Measurements from ENCODE around the gene FAM32A.
A peak's percentile ranks its signal among the peaks of the same experiment; 100 is the strongest.
"Not testable (repeated sequence)": the region's sequence is repeated elsewhere in the genome, so short reads cannot be mapped to it uniquely, and the experiment has no call there.

FAM32A gene

DNA sequence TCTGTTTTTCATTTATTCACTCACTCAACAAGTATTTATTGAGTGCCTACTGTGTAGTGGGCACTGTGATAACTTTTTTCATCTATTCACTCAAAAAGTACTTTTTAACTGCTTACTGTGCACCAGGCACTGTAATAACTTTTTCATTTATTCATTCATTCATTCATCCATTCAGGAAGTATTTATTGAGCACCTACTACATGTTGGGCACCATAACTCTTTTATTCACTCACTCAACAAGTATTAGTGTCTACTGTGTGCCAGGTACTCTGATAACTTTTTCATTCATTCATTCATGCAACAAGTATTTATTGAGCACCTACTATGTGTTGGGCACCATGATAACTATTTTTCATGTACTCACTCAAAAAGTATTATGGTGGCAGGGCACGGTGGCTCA lies 18.8 kb upstream of the FAM32A start:
- DNase-seq = no peak

- DNase-seq = no peak
Measured at GRCh38 chr19:16167055-16167454, 18.2 kb upstream of the FAM32A start.

DNA sequence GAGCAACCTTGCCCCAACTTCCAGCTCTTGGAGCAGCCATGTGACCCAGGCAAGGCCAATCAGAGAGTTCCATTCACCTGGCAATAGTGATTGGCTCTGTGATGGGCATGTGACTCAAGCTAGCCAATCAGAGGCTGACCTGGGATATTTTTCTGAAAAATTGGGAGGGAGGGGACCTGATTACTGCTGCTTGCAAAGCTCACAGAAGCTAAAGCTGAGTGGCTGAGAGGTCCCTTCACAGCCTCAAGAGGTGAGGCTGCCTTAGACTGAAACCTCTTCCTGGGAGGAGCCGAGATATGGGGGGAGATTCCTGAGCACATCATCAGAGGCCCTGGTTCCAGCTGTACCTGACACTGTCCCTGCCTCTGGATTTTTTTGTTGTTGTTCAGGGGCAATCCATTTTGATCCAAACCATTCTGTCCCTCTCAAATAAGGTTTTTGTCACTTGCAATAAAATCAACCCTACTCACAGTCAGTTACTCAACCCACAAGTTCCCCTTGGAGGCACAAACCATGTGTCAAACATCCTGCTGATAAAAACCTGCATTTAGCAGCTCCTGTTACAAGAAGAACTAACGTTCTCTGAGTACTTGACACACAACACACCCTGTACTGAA lies 16.6 kb upstream of the FAM32A start:
- peak; percentile 52 for DNase-seq

DNA sequence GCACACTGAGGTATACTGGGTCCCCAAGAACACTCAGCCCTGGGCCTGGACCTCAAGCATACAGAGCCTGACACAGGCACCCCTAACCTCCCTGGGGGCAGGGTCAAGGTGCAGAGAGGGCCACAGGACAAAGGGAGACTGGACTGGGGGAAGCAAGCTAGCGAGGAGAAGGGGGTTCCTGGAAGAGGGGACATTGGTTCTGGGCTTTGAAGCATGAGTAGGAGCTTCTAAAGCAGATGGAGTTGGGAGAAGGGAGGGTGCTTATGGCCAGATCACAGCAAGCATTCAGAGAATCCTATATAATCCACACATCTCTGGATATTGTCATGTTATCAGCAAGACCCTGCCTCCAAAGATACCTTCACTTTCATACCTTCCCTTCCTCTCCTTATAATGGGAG lies 15.1 kb upstream of the FAM32A start:
- no peak for DNase-seq

GRCh38 chr19:16175954-16176353 lies 9.3 kb upstream of the FAM32A start:
- no peak for DNase-seq

- not testable (repeated sequence) for DNase-seq
Measured at GRCh38 chr19:16178866-16179265, 6.3 kb upstream of the FAM32A start.

DNA sequence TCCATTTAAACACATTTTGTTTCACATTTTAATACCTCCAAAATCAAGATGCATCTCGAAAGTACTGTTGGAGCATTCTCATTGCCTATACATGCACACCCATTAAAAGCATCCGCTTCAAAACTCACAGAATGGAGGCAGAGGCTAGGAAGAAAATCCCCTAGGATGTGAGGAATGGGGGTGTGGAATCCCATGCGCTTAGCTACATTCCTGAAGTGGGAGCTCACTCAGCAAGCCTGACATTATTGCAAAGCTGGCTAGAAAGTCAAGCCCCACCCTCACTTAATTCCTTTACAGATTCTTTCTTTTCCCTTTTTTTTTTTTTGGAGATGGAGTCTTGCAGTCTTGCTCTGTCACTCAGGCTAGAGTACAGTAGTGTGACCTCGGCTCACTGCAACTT lies 4.6 kb upstream of the FAM32A start:
- DNase-seq = no peak

DNA sequence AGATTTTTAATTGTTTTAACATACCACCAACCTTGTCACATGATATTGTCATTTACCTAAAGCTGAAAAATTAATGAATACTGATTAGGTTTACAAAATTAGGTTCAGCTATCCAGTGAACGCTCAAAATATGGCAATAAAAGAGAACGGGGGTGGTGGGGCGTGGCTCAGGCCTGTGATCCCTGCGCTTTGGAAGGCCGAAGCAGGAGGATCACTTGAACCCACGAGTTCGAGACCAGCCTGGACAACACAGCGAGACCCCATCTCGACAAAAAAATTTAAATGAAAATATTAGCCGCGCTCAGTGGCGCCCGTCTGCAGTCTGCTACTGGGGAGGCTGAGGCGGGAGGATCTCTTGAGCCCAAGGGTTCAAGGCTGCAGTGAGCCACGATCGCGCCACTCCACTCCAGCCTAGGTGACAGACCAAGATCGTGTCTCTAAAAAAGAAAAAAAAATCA lies 516 bp upstream of the FAM32A start:
- DNase-seq = no peak

DNA sequence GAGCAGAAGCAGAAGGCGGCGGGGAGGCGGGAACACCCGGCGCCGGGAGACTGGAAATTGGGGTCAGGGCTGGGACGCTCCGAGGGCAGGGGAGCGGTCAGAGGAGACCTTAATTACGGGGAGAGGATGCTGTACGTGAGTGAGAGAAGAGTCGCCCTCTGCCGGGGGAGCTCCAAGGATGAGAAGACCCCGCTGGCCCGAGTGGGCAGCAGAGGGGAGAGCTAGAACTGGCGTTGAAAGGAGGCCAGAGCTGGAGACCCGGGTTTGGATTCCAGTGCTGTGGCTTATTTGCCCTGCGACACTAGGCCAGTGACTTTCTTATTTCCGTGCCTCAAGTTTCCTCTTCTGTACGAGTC lies 536 bp downstream of the FAM32A start:
- no peak for DNase-seq

- no peak for DNase-seq
Measured at GRCh38 chr19:16188521-16188920, 3.3 kb downstream of the FAM32A start.

DNA sequence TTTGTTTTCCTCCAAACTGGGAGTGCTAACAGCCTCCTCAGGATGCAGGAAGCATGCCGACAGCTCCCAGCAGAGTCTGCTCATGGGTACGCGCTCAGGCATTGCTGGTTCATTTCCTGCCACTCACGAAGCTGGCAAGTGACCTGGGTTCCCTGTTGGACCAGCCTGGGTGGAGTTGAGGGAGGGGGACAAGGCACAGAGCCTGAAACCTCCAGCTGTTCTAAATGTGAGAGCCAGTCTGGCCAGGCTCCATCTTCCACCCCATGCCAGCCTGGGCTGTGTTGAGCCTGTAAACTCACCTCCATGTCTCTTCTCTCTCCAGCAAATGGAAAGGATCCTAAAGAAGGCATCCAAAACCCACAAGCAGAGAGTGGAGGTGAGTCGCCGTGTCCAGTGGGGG lies 5.0 kb downstream of the FAM32A start:
- DNase-seq = no peak

DNA sequence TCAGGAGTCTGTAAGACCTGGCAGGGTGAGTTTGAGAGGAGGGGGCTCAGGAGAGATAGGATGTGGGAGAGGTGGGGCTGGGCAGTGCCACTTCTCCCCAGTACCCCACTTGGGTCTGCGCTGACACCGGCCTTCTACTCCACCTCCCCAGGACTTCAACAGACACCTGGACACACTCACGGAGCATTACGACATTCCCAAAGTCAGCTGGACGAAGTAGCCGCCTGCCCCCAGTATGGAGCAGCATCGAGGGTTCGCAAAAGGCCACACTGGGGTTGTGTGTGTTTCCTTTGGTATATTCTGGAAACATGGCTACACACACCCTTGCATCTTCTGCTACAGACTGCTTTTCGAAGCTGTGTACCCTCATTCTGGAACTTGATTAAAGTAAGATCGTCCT lies 5.5 kb downstream of the FAM32A start:
- no peak for DNase-seq

- no peak for DNase-seq
Measured at GRCh38 chr19:16191216-16191908, 6.2 kb downstream of the FAM32A start.

- no peak for DNase-seq
Measured at GRCh38 chr19:16193466-16193865, 8.3 kb downstream of the FAM32A start.

DNA sequence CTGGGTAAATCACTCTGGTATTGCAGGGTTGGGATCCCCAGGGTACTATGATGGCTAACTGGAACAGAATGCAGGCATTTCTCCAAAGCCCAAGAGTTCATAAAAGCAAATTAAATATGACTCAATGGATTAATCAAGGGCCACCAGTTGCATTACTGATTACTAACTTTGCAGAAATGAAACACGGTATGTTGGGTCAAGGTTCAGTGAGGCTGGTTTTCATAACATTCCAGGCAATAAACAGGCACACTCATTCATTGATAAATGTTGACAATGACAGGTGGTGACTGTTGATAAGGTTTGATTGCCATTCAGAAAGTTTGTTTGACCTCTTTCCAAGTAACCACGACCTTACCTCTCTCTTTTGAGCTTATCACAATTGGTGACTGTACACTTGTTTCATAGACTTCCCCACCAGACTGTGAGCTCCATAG lies 12.0 kb downstream of the FAM32A start:
- DNase-seq = no peak

DNA sequence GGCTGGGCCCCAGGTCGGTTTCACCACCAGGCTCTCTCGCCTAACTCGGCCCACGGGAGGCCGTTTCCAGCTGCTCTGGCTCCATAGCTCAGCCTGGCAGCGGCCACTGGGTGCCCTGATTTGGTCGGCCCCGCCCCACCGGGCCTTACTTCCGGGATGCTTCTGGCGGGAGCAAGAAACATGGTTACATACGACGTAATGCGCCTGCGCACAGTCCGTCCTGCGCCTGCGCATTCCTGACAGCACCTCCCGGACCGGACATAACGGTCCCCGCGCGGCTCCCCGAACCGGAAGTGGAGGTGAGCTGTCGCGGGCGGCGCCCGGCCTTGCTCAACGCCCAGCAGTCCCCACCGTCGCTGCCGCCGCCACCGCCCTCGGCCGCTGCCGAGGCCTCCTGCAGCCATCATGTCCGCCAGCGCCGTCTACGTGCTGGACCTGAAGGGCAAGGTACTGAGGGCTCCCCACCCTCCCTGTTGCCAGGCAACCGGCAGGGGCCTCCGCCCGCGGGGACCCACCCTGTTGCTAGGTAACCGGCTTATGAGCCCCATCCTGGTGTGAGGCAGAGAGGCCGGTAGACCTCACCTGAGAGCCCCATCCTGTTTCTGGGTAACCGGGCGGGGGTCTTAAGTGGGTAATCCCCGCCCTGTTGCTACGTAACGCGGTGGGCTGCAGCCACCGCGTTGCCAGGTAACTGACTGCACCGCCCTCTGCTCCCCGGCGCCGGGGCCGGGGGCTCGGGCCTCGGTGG lies 12.6 kb downstream of the FAM32A start, which contains the start of gene AP1M1:
TSS of gene AP1M1 (plus strand) at position 290 of the 748 bp plus-strand sequence. CDS start at position 406, 116 bp downstream.
- DNase-seq = peak; percentile 94

DNA sequence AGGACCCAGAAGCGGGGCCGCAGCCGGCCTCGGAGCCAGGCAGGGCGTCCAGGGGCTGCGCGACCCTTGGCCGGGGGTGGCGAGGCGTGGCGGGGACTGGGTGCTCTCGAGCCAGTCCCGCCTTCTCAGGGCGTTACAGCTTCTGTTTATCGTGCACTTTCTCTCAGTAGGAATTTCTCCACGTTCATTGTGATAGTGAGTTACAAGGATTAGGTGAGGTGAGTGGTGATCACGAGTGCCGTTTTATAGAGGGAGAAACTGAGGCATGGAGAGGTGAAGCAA lies 13.1 kb downstream of the FAM32A start:
- no peak for DNase-seq

GRCh38 chr19:16199275-16199932 lies 14.2 kb downstream of the FAM32A start:
- no peak for DNase-seq

DNA sequence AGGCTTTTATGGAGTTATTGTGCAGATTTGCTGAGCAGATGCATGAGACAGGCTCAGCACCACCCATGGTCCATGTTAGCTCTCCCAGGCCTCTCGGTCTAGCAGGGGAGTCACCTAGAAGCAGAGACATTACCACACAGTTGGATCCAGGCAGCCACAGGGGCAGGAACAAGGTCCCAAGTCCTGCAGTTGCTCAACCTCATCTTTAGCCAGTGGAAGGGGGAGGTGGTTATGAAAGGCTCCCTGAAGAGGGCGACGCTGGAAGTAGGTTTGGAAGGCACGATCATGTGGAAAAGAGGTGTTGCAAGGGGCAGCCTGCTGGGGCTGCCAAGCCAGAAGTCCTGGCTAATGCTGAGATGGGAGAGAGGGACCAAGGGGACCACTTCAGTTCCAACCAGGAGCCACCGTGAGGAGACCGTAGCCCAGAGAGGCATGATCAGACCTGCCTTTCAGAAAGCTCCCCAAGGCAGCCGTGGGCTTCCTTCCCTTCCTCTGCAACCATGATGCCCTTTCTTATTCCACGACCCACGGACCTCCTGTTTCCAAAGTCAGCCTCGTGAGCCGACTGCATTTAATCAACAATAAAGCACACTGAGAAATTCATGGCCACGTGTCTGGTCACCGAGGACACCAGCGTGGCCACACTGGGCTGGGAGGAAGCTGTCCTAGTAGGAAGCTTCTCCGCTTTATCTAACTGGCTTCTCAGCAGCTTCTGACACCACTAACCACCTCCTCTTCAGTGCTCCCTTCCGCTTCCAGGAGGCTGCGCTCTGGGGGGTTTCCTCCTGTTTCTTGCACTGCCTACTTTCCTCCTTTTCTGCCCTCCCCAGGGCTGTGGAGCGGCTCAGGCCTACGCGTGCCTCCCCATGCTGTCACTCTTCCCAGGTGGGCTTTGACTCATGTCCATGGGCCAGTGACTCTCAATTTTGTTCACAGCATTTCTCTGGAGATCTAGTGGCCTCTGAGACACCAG lies 15.1 kb downstream of the FAM32A start:
- DNase-seq = no peak

DNA sequence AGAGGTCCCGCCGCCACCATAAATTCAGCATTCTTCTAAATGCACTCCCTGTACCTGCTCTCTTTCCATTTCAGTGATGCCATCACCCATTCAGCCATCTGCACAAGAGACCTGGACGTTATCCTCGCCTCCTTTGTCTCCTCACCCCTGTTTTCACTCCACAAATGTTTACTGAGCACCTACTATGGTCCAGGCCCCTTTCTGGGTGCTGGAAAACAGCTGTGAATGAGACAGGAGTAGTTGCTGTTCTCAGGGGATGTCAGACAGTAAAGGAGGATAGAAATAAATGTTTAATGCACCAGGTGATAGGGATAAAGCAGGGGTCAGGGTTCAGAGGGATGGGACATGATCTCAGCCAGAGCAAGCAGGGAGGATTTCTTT lies 15.8 kb downstream of the FAM32A start:
- DNase-seq = no peak

- DNase-seq = no peak
Measured at GRCh38 chr19:16202320-16203255, 17.4 kb downstream of the FAM32A start.
